Glutamatergic neuron (in vitro differentiated cells): ENCODE data around the gene MRM2. TPM values are rescaled to one million over a fixed set of nuclear protein-coding genes. Genes with fewer than 3 reads are reported as not detected.
A peak's percentile ranks its signal among the peaks of the same experiment; 100 is the strongest.

Experiments used
- DNase-seq: peaks from one replicate; pipeline ENCODE4 v3.0.0; 2022
- H3K27ac Mint-ChIP-seq: one replicate; pipeline ENCODE4 v1.8.0; 2020; ENCODE audit warnings: mild to moderate bottlenecking, mixed read lengths, inconsistent platforms; ENCODE audit not compliant: unreplicated experiment
- H3K27me3 Mint-ChIP-seq: one replicate; pipeline ENCODE4 v1.8.0; 2020; ENCODE audit warnings: mild to moderate bottlenecking, moderate library complexity, mixed read lengths, inconsistent platforms; ENCODE audit not compliant: unreplicated experiment
- H3K36me3 Mint-ChIP-seq: one replicate; pipeline ENCODE4 v1.8.0; 2020; ENCODE audit warnings: mild to moderate bottlenecking, mixed read lengths, inconsistent platforms; ENCODE audit not compliant: unreplicated experiment
- H3K4me1 Mint-ChIP-seq: one replicate; pipeline ENCODE4 v1.8.0; 2020; ENCODE audit warnings: mild to moderate bottlenecking, low read depth, mixed read lengths, inconsistent platforms; ENCODE audit not compliant: unreplicated experiment
- H3K4me3 Mint-ChIP-seq: one replicate; pipeline ENCODE4 v1.8.0; 2020; ENCODE audit warnings: mild to moderate bottlenecking, mixed read lengths, inconsistent platforms; ENCODE audit not compliant: unreplicated experiment
- H3K9me3 Mint-ChIP-seq: one replicate; pipeline ENCODE4 v1.8.0; 2020; ENCODE audit warnings: mild to moderate bottlenecking, moderate library complexity, mixed read lengths, inconsistent platforms; ENCODE audit not compliant: unreplicated experiment
- total RNA-seq: library from RNA; stranded (reverse); fragmentation: NEBNext Ultra II Directional; extraction: Animal tissue kit (Norgen Biotek cat#: 25700); gene quantifications from one replicate; pipeline ENCODE4 v1.2.1, GENCODE V29; 2021; ENCODE audit not compliant: unreplicated experiment
- TF ChIP-seq, protein P1 (sequence below): fragments of 200-600 bp; sonication (generic); IDR thresholded peaks from one replicate; pipeline ENCODE4 v1.5.0; 2021; ENCODE audit not compliant: partially characterized antibody, unreplicated experiment

Gene MRM2
- total RNA-seq, 1 donor from 2014 or later: 28.1 TPM

DNA sequence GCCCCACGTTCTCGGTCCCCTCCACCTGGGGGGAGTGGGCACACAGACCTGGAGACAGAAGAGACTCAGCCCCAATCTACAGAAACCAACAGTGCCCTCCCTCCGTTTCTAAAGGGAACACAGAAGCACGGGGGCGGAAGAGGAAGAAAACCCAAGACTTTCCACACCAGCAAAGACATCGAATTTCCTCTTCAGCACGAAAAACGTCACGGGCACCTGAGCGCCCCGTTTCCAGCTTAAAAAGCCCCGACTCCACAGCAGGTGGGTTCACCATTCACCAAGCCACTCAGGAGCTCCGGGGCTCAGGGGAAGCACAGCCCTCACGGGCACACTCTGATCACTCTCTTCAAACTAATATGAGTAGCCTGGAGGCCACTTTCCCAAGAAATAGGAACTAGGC lies 19.6 kb upstream of the MRM2 start:
- H3K4me1 Mint-ChIP-seq: peaks cover 8% of the 10 kb centered on the region
- H3K9me3 Mint-ChIP-seq: peaks cover 4% of the 10 kb centered on the region
- no peak for DNase-seq
- peaks cover 4% of the 10 kb centered on the region for H3K36me3 Mint-ChIP-seq
- TF ChIP-seq, protein P1, sequence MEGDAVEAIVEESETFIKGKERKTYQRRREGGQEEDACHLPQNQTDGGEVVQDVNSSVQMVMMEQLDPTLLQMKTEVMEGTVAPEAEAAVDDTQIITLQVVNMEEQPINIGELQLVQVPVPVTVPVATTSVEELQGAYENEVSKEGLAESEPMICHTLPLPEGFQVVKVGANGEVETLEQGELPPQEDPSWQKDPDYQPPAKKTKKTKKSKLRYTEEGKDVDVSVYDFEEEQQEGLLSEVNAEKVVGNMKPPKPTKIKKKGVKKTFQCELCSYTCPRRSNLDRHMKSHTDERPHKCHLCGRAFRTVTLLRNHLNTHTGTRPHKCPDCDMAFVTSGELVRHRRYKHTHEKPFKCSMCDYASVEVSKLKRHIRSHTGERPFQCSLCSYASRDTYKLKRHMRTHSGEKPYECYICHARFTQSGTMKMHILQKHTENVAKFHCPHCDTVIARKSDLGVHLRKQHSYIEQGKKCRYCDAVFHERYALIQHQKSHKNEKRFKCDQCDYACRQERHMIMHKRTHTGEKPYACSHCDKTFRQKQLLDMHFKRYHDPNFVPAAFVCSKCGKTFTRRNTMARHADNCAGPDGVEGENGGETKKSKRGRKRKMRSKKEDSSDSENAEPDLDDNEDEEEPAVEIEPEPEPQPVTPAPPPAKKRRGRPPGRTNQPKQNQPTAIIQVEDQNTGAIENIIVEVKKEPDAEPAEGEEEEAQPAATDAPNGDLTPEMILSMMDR: no peak
- H3K4me3 Mint-ChIP-seq: no peak overlapping the region
- no peak overlapping the region for H3K27ac Mint-ChIP-seq
- H3K27me3 Mint-ChIP-seq: peaks cover 4% of the 10 kb centered on the region

DNA sequence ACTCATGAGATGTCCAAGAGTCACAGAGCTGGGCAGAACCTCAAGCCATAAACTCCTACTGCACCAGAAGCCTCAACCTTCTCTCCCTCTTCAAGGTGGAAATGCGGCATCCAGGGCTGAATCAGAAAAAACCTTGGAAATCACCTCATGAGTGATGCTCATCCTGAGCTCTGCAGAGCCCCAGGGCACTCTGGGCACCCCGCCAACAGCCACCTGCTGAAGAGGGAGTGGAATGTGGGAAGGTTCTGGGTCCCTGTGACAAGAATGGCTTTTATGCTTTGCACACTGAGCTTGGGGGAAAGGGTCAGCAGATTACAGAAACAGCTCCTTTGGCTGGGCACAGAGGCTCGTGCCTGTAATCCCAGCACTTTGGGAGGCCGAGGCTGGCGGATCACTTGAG lies 18.8 kb upstream of the MRM2 start:
- Mint-ChIP-seq H3K36me3 (peaks cover 4% of the 10 kb centered on the region), H3K4me3 (no peak overlapping the region), H3K27ac (no peak overlapping the region), H3K27me3 (peaks cover 4% of the 10 kb centered on the region), H3K4me1 (peaks cover 8% of the 10 kb centered on the region), H3K9me3 (peaks cover 4% of the 10 kb centered on the region)
- TF ChIP-seq, protein P1: no peak
- DNase-seq: no peak

DNA sequence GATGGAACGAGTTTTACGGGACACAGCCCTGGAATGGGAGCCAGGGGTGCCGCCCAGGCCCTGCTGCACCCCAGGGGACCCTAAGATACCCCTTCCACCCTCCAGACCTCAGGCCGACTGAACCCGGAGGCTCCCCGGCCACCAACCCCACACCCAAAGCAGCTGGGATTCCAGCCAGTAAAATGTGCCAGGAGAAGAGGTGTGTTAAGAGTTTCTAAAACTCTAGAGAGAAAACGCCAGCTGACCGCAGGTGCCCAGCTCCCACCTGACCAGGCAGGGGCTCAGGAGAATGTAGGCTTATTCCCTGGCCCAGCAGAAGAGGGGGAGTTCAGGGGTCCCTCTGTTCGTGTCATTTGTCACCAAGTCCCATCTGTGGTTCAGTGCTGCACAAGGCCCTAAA lies 17.5 kb upstream of the MRM2 start:
- Mint-ChIP-seq H3K36me3 (peaks cover 4% of the 10 kb centered on the region), H3K27ac (no peak overlapping the region), H3K9me3 (peaks cover 8% of the 10 kb centered on the region), H3K27me3 (peaks cover 4% of the 10 kb centered on the region), H3K4me1 (peaks cover 8% of the 10 kb centered on the region), H3K4me3 (no peak overlapping the region)
- DNase-seq: no peak
- TF ChIP-seq, protein P1: no peak

DNA sequence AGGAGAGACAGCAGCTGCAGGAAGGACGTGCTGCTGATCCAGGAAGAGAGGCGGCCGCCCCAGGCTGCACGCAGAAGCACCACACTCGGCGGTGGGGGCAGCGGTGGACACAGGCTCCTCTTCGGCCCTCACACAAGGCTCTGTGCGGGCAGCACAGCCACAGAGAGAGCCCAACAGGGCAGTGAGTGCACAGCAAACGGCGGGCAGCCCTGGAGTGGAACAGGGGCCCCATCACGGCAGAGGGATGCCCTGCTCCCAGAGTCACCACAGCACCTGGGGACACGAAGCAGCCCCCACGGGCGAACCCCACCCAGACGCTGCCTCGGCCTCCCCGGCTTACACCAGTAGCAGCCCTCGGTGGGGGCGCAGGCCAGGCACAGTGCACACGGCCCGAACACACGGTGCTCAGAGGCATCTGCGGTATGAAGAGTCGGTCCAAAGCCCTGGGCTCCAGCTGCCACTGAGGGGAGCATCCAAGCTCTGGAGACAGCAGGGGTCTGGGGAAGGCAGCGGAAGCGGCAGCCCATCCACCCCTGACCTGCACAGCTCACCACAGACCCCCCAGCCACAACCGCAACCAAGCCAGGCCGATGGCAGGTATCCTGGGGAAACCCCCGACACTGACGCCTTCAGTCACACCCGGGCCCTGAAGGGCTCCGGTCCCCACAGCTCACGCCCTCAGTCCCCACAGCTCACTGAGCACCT lies 16.8 kb upstream of the MRM2 start:
- no peaks in the 10 kb centered on the region for H3K36me3 Mint-ChIP-seq
- H3K4me1 Mint-ChIP-seq: peaks cover 4% of the 10 kb centered on the region
- no peak for DNase-seq
- peaks cover 8% of the 10 kb centered on the region for H3K9me3 Mint-ChIP-seq
- TF ChIP-seq, protein P1: no peak
- H3K27me3 Mint-ChIP-seq: peaks cover 4% of the 10 kb centered on the region
- H3K4me3 Mint-ChIP-seq: no peak overlapping the region
- peak overlapping the region; percentile 82 for H3K27ac Mint-ChIP-seq

DNA sequence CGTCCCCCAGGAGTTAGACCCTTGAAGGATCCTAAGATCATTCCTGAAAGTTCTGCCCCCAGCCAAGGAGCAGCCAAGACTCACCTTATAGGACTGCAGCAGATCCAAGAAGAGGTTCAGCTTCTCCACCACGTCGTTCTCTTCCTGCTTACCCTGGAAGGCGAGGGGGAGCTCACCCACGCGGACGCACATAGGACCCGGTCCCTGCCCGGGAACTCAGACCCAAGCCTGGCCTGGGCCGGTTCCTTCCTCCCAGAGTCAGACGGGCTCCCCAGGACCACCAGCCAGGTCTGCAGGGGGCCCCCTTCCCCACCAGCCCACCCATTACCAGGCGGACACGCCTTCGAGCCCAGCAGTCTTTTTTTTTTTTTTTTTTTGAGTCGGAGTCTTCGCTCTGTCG lies 15.6 kb upstream of the MRM2 start:
- TF ChIP-seq, protein P1: no peak
- Mint-ChIP-seq H3K4me3 (no peak overlapping the region), H3K9me3 (peaks cover 8% of the 10 kb centered on the region), H3K27ac (peak overlapping the region; percentile 17), H3K36me3 (no peaks in the 10 kb centered on the region), H3K4me1 (peaks cover 4% of the 10 kb centered on the region), H3K27me3 (peaks cover 2% of the 10 kb centered on the region)
- DNase-seq: no peak
